ENCODE results near the gene PLEKHA1. TPM values are rescaled to one million over a fixed set of nuclear protein-coding genes. Genes with fewer than 3 reads are reported as not detected.

The PLEKHA1 gene
- total and polyA plus RNA-seq, 2 experiments from 2014 or later, result 25.8 to 36.6 TPM

DNA sequence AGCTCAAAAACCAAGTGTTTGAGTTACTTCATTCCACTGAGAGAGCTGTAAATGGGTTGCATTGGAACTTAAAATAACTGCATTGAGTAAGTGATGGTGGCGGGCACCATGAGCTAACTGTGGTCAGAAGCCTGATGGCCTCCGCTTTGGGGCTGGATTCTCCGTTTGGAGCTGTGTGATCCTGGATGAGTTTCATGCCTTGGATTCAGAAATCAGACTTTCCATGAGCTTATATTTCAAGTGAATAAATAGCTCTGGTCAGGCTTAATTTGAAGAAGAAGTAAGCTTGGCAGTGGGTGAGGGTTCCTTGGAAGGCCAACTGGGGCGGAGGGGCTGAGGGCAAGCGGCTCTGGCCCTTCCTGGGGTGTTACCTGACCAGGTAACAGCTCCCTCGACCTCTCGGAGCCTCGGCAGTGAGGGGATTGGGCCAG is 92.5 kb downstream of the PLEKHA1 start:
- TF ChIP-seq POLR2AphosphoS5 (IDR thresholded peaks at IDR 0.05; ENCODE audit: low read depth), result no peak
- H3K27ac Mint-ChIP-seq, result no peak overlapping the region
- Histone ChIP-seq H3K4me2 (no peak overlapping the region), H2AFZ (no peak overlapping the region), H3K4me1 (ENCODE audit: insufficient read depth) (peaks cover 6% of the 10 kb centered on the region), H3K27me3 (ENCODE audit: insufficient read depth) (peaks cover 25% of the 10 kb centered on the region), H3K79me2 (replicated peaks; ENCODE audit: insufficient read depth) (no peaks in the 10 kb centered on the region), H3K4me3 (no peak overlapping the region), H4K20me1 (replicated peaks; ENCODE audit: insufficient read depth) (no peaks in the 10 kb centered on the region; the same call in 1 of the 2 replicates), H3K36me3 (ENCODE audit: insufficient read depth) (no peaks in the 10 kb centered on the region), H3K9me2 (ENCODE audit: insufficient read depth) (no peaks in the 10 kb centered on the region), H3F3A (replicated peaks; ENCODE audit: low read depth) (0 out of 2 replicates have a peak, but pooled peaks cover 4% of the 10 kb centered on the region), H3K27ac (ENCODE audit: low read depth) (no peak overlapping the region)
- H3K4me3 Mint-ChIP-seq, result no peak overlapping the region
- peaks cover 29% of the 10 kb centered on the region for H3K27me3 Mint-ChIP-seq (ENCODE audit: insufficient read depth, low read depth, poor library complexity)
- no peaks in the 10 kb centered on the region; the same call in 2 of the 3 replicates for H3K36me3 Mint-ChIP-seq (ENCODE audit: low read depth)
- no peaks in the 10 kb centered on the region for H3K9me3 Mint-ChIP-seq
- no peak for ATAC-seq
- no peak for DNase-seq (ENCODE audit: low spot score)
- peaks cover 14% of the 10 kb centered on the region for H3K4me1 Mint-ChIP-seq

GRCh38 chr10:122467701-122468100 is 93.2 kb downstream of the PLEKHA1 start:
- Mint-ChIP-seq H3K27ac (no peak overlapping the region), H3K9me3 (no peaks in the 10 kb centered on the region), H3K36me3 (ENCODE audit: low read depth) (no peaks in the 10 kb centered on the region; the same call in 2 of the 3 replicates), H3K4me1 (peaks cover 11% of the 10 kb centered on the region), H3K4me3 (no peak overlapping the region), H3K27me3 (ENCODE audit: insufficient read depth, low read depth, poor library complexity) (peaks cover 21% of the 10 kb centered on the region)
- peaks cover 3% of the 10 kb centered on the region for H3K4me1 ChIP-seq (ENCODE audit: insufficient read depth)
- H3K9me2 ChIP-seq (ENCODE audit: insufficient read depth), result no peaks in the 10 kb centered on the region
- H3K79me2 ChIP-seq (replicated peaks; ENCODE audit: insufficient read depth), result no peaks in the 10 kb centered on the region
- no peaks in the 10 kb centered on the region for H3K36me3 ChIP-seq (ENCODE audit: insufficient read depth)
- H2AFZ ChIP-seq, result no peak overlapping the region
- peaks cover 18% of the 10 kb centered on the region for H3K27me3 ChIP-seq (ENCODE audit: insufficient read depth)
- H3K4me2 ChIP-seq, result no peak overlapping the region
- 0 out of 2 replicates have a peak, but pooled peaks cover 1% of the 10 kb centered on the region for H3F3A ChIP-seq (replicated peaks; ENCODE audit: low read depth)
- no peak overlapping the region for H3K4me3 ChIP-seq
- DNase-seq (ENCODE audit: low spot score) (no peak), ATAC-seq (no peak)
- no peaks in the 10 kb centered on the region; the same call in 1 of the 2 replicates for H4K20me1 ChIP-seq (replicated peaks; ENCODE audit: insufficient read depth)
- no peak overlapping the region for H3K27ac ChIP-seq (ENCODE audit: low read depth)
- TF ChIP-seq STAT1 (IDR thresholded peaks at IDR 0.05; ENCODE audit: unreplicated experiment) (no peak), ZNF114 (CRISPR knock-in tag; IDR thresholded peaks at IDR 0.05) (no peak), POLR2AphosphoS5 (IDR thresholded peaks at IDR 0.05; ENCODE audit: low read depth) (no peak), ZNF331 (CRISPR knock-in tag; IDR thresholded peaks at IDR 0.05; ENCODE audit: low read depth) (no peak), EZH2 (IDR thresholded peaks at IDR 0.05; ENCODE audit: low read depth, unreplicated experiment) (no peak)
- TF ChIP-seq, protein P1, sequence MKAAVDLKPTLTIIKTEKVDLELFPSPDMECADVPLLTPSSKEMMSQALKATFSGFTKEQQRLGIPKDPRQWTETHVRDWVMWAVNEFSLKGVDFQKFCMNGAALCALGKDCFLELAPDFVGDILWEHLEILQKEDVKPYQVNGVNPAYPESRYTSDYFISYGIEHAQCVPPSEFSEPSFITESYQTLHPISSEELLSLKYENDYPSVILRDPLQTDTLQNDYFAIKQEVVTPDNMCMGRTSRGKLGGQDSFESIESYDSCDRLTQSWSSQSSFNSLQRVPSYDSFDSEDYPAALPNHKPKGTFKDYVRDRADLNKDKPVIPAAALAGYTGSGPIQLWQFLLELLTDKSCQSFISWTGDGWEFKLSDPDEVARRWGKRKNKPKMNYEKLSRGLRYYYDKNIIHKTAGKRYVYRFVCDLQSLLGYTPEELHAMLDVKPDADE (IDR thresholded peaks at IDR 0.05), result no peak
- TF ChIP-seq, protein P2, sequence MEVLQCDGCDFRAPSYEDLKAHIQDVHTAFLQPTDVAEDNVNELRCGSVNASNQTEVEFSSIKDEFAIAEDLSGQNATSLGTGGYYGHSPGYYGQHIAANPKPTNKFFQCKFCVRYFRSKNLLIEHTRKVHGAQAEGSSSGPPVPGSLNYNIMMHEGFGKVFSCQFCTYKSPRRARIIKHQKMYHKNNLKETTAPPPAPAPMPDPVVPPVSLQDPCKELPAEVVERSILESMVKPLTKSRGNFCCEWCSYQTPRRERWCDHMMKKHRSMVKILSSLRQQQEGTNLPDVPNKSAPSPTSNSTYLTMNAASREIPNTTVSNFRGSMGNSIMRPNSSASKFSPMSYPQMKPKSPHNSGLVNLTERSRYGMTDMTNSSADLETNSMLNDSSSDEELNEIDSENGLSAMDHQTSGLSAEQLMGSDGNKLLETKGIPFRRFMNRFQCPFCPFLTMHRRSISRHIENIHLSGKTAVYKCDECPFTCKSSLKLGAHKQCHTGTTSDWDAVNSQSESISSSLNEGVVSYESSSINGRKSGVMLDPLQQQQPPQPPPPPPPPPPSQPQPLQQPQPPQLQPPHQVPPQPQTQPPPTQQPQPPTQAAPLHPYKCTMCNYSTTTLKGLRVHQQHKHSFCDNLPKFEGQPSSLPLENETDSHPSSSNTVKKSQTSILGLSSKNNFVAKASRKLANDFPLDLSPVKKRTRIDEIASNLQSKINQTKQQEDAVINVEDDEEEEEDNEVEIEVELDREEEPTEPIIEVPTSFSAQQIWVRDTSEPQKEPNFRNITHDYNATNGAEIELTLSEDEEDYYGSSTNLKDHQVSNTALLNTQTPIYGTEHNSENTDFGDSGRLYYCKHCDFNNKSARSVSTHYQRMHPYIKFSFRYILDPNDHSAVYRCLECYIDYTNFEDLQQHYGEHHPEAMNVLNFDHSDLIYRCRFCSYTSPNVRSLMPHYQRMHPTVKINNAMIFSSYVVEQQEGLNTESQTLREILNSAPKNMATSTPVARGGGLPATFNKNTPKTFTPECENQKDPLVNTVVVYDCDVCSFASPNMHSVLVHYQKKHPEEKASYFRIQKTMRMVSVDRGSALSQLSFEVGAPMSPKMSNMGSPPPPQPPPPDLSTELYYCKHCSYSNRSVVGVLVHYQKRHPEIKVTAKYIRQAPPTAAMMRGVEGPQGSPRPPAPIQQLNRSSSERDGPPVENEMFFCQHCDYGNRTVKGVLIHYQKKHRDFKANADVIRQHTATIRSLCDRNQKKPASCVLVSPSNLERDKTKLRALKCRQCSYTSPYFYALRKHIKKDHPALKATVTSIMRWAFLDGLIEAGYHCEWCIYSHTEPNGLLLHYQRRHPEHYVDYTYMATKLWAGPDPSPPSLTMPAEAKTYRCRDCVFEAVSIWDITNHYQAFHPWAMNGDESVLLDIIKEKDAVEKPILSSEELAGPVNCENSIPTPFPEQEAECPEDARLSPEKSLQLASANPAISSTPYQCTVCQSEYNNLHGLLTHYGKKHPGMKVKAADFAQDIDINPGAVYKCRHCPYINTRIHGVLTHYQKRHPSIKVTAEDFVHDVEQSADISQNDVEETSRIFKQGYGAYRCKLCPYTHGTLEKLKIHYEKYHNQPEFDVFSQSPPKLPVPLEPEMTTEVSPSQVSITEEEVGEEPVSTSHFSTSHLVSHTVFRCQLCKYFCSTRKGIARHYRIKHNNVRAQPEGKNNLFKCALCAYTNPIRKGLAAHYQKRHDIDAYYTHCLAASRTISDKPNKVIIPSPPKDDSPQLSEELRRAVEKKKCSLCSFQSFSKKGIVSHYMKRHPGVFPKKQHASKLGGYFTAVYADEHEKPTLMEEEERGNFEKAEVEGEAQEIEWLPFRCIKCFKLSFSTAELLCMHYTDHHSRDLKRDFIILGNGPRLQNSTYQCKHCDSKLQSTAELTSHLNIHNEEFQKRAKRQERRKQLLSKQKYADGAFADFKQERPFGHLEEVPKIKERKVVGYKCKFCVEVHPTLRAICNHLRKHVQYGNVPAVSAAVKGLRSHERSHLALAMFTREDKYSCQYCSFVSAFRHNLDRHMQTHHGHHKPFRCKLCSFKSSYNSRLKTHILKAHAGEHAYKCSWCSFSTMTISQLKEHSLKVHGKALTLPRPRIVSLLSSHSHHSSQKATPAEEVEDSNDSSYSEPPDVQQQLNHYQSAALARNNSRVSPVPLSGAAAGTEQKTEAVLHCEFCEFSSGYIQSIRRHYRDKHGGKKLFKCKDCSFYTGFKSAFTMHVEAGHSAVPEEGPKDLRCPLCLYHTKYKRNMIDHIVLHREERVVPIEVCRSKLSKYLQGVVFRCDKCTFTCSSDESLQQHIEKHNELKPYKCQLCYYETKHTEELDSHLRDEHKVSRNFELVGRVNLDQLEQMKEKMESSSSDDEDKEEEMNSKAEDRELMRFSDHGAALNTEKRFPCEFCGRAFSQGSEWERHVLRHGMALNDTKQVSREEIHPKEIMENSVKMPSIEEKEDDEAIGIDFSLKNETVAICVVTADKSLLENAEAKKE (CRISPR knock-in tag; IDR thresholded peaks at IDR 0.05), result no peak
- TF ChIP-seq, protein P3, sequence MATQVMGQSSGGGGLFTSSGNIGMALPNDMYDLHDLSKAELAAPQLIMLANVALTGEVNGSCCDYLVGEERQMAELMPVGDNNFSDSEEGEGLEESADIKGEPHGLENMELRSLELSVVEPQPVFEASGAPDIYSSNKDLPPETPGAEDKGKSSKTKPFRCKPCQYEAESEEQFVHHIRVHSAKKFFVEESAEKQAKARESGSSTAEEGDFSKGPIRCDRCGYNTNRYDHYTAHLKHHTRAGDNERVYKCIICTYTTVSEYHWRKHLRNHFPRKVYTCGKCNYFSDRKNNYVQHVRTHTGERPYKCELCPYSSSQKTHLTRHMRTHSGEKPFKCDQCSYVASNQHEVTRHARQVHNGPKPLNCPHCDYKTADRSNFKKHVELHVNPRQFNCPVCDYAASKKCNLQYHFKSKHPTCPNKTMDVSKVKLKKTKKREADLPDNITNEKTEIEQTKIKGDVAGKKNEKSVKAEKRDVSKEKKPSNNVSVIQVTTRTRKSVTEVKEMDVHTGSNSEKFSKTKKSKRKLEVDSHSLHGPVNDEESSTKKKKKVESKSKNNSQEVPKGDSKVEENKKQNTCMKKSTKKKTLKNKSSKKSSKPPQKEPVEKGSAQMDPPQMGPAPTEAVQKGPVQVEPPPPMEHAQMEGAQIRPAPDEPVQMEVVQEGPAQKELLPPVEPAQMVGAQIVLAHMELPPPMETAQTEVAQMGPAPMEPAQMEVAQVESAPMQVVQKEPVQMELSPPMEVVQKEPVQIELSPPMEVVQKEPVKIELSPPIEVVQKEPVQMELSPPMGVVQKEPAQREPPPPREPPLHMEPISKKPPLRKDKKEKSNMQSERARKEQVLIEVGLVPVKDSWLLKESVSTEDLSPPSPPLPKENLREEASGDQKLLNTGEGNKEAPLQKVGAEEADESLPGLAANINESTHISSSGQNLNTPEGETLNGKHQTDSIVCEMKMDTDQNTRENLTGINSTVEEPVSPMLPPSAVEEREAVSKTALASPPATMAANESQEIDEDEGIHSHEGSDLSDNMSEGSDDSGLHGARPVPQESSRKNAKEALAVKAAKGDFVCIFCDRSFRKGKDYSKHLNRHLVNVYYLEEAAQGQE (IDR thresholded peaks at IDR 0.05; ENCODE audit: unreplicated experiment), result no peak
- TF ChIP-seq, protein P4, sequence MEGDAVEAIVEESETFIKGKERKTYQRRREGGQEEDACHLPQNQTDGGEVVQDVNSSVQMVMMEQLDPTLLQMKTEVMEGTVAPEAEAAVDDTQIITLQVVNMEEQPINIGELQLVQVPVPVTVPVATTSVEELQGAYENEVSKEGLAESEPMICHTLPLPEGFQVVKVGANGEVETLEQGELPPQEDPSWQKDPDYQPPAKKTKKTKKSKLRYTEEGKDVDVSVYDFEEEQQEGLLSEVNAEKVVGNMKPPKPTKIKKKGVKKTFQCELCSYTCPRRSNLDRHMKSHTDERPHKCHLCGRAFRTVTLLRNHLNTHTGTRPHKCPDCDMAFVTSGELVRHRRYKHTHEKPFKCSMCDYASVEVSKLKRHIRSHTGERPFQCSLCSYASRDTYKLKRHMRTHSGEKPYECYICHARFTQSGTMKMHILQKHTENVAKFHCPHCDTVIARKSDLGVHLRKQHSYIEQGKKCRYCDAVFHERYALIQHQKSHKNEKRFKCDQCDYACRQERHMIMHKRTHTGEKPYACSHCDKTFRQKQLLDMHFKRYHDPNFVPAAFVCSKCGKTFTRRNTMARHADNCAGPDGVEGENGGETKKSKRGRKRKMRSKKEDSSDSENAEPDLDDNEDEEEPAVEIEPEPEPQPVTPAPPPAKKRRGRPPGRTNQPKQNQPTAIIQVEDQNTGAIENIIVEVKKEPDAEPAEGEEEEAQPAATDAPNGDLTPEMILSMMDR (conservative IDR thresholded peaks at IDR 0.05; ENCODE audit: low read depth in 2 of 2), result no peak
